ENCODE results near the gene SMU1. TPM values are rescaled to one million over a fixed set of nuclear protein-coding genes. Genes with fewer than 3 reads are reported as not detected.

The SMU1 gene
- total and polyA plus RNA-seq, 2 donors (not counting 1 experiment from before 2014, with no cell fraction given), result 19.1 to 31.0 TPM

DNA sequence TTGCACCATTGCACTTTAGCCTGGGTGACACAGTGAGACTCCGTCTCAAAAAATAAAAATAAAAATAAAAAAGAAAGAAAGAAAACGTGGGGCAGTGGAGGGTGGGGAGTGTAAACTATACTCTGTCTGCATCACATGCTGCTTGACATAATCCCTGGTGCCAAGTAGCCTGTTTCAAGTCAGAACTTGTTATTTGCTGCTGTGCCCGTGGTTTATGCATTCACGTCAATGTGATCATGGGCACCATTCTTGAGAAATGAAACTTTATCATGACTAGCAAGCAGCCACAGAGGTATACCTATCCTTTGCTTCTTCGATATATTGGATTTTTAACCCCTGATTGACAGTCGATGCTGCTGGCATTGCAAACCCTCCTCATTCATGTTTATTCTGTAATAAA lies 4.1 kb upstream of the SMU1 start:
- H3K27me3 ChIP-seq (ENCODE audit: control insufficient read depth, insufficient read depth, low read length), result no peaks in the 10 kb centered on the region
- H3K4me1 ChIP-seq (ENCODE audit: control insufficient read depth, extremely low read depth, insufficient read depth, low read length), result no peaks in the 10 kb centered on the region
- H3K27ac ChIP-seq (ENCODE audit: insufficient read depth, low read length), result no peak overlapping the region
- H3K9me3 ChIP-seq (ENCODE audit: control insufficient read depth, insufficient read depth, low read depth, low read length), result no peaks in the 10 kb centered on the region
- peaks cover 9% of the 10 kb centered on the region for H3K79me2 ChIP-seq (ENCODE audit: control insufficient read depth, insufficient read depth, low read length)
- H2AFZ ChIP-seq (ENCODE audit: low read length), result peak overlapping the region; percentile 46
- no peaks in the 10 kb centered on the region for H4K20me1 ChIP-seq (ENCODE audit: control insufficient read depth, extremely low read depth, insufficient read depth, low read length)
- no peaks in the 10 kb centered on the region for H3K36me3 ChIP-seq (ENCODE audit: control insufficient read depth, insufficient read depth, low read length)
- no peak for TF ChIP-seq EZH2 (IDR thresholded peaks at IDR 0.05; ENCODE audit: low read length, missing control alignments)
- TF ChIP-seq, protein P1, sequence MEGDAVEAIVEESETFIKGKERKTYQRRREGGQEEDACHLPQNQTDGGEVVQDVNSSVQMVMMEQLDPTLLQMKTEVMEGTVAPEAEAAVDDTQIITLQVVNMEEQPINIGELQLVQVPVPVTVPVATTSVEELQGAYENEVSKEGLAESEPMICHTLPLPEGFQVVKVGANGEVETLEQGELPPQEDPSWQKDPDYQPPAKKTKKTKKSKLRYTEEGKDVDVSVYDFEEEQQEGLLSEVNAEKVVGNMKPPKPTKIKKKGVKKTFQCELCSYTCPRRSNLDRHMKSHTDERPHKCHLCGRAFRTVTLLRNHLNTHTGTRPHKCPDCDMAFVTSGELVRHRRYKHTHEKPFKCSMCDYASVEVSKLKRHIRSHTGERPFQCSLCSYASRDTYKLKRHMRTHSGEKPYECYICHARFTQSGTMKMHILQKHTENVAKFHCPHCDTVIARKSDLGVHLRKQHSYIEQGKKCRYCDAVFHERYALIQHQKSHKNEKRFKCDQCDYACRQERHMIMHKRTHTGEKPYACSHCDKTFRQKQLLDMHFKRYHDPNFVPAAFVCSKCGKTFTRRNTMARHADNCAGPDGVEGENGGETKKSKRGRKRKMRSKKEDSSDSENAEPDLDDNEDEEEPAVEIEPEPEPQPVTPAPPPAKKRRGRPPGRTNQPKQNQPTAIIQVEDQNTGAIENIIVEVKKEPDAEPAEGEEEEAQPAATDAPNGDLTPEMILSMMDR (conservative IDR thresholded peaks at IDR 0.05 in 1 of 2, IDR thresholded peaks at IDR 0.05 in 1 of 2; ENCODE audit: low read depth in 1 of 2, low read length in 2 of 2), result no peak
- H3K4me2 ChIP-seq (ENCODE audit: extremely low read depth, insufficient read depth, low read length), result peak overlapping the region; percentile 51
- H3K4me3 ChIP-seq (replicated peaks in 1 of 4; ENCODE audit: control extremely low read depth in 1 of 4, insufficient read depth in 1 of 4, low read depth in 3 of 4, low read length in 4 of 4), result peak overlapping the region in 2 of 4 experiments; percentile 50 to 54
- DNase-seq (ENCODE audit: low read depth in 2 of 2), result no peak
- H3K9ac ChIP-seq (ENCODE audit: insufficient read depth, low read length), result no peak overlapping the region

DNA sequence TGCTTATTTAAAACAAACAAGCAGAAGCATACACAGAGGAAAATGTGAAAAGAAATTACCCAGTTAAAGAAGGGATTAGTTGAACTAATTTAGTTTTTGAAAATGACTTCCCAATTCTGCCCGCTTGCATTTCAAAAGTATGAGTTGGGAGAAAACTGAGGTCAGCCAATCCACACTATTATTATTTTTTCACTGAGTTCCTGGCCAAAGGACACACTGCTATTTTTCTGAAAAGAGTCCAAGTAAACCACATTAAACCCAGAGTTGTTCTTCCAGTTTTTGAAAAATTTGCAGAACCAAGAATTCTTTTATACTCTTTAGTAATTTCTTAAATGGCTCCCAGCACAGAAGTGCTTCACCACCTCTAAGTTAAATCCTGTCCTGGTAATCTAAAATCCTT lies 7.5 kb downstream of the SMU1 start:
- TF ChIP-seq, protein P1 (conservative IDR thresholded peaks at IDR 0.05 in 1 of 2, IDR thresholded peaks at IDR 0.05 in 1 of 2; ENCODE audit: low read depth in 1 of 2, low read length in 2 of 2), result no peak
- TF ChIP-seq EZH2 (IDR thresholded peaks at IDR 0.05; ENCODE audit: low read length, missing control alignments), result no peak
- no peaks in the 10 kb centered on the region for H4K20me1 ChIP-seq (ENCODE audit: control insufficient read depth, extremely low read depth, insufficient read depth, low read length)
- H3K4me3 ChIP-seq (replicated peaks in 1 of 4; ENCODE audit: control extremely low read depth in 1 of 4, insufficient read depth in 1 of 4, low read depth in 3 of 4, low read length in 4 of 4), result no peak overlapping the region
- H3K27ac ChIP-seq (ENCODE audit: insufficient read depth, low read length), result no peak overlapping the region
- H3K9ac ChIP-seq (ENCODE audit: insufficient read depth, low read length), result no peak overlapping the region
- H3K36me3 ChIP-seq (ENCODE audit: control insufficient read depth, insufficient read depth, low read length), result peaks cover 10% of the 10 kb centered on the region
- no peaks in the 10 kb centered on the region for H3K4me1 ChIP-seq (ENCODE audit: control insufficient read depth, extremely low read depth, insufficient read depth, low read length)
- H3K79me2 ChIP-seq (ENCODE audit: control insufficient read depth, insufficient read depth, low read length), result peaks cover 14% of the 10 kb centered on the region
- DNase-seq (ENCODE audit: low read depth in 2 of 2), result peak in 1 of 2 donors; percentile 28
- no peak overlapping the region for H3K4me2 ChIP-seq (ENCODE audit: extremely low read depth, insufficient read depth, low read length)
- no peaks in the 10 kb centered on the region for H3K9me3 ChIP-seq (ENCODE audit: control insufficient read depth, insufficient read depth, low read depth, low read length)
- H3K27me3 ChIP-seq (ENCODE audit: control insufficient read depth, insufficient read depth, low read length), result no peaks in the 10 kb centered on the region
- H2AFZ ChIP-seq (ENCODE audit: low read length), result no peak overlapping the region

DNA sequence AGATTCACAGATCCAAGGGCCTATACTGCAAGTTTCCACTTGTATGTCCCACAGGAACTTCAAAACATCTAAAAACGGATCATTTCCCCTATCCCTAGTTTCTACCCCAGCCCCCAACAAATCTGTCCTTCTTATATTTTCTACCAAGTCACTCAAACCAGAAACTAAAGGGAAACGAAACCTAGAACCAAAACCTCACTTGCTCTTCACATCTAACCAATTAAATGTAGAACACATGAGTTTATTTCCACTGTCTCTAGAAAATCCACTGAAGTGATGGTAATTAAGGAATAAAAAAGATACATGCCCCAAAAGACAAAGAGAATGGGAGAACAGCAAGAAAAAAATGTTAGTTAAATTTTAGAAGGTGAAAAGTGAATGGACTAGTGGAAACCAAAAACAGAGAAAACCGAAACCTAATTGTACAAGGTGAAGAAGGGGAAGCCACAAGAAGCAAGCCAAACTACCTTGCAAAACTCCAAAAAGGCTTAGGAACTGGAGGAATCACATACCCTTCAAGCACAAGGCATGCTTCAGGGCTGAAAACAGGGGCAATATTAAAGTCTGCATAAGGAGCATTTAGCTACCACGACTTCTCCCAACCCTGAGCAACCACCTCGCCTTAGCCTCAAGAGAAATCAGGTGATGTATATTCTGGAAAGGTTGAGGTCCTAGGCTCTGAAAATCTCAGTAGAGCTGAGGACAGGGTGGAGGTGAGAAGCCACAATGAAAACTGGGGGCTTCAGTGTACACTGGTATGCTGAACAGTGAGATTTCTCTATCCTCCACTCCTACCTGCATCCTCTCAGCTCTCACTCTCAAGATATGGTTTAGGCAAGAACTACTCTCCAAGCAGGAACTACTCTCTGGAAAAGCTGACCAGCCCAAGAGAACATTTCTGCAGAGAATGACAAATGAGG lies 11.1 kb downstream of the SMU1 start:
- no peaks in the 10 kb centered on the region for H4K20me1 ChIP-seq (ENCODE audit: control insufficient read depth, extremely low read depth, insufficient read depth, low read length)
- no peak for DNase-seq (ENCODE audit: low read depth in 2 of 2)
- TF ChIP-seq EZH2 (IDR thresholded peaks at IDR 0.05; ENCODE audit: low read length, missing control alignments), result no peak
- TF ChIP-seq, protein P1 (conservative IDR thresholded peaks at IDR 0.05 in 1 of 2, IDR thresholded peaks at IDR 0.05 in 1 of 2; ENCODE audit: low read depth in 1 of 2, low read length in 2 of 2), result no peak
- H3K4me2 ChIP-seq (ENCODE audit: extremely low read depth, insufficient read depth, low read length), result no peak overlapping the region
- H3K9ac ChIP-seq (ENCODE audit: insufficient read depth, low read length), result no peak overlapping the region
- H3K79me2 ChIP-seq (ENCODE audit: control insufficient read depth, insufficient read depth, low read length), result peaks cover under 1% of the 10 kb centered on the region
- H3K27me3 ChIP-seq (ENCODE audit: control insufficient read depth, insufficient read depth, low read length), result no peaks in the 10 kb centered on the region
- no peak overlapping the region for H2AFZ ChIP-seq (ENCODE audit: low read length)
- no peaks in the 10 kb centered on the region for H3K9me3 ChIP-seq (ENCODE audit: control insufficient read depth, insufficient read depth, low read depth, low read length)
- no peaks in the 10 kb centered on the region for H3K4me1 ChIP-seq (ENCODE audit: control insufficient read depth, extremely low read depth, insufficient read depth, low read length)
- H3K36me3 ChIP-seq (ENCODE audit: control insufficient read depth, insufficient read depth, low read length), result peaks cover 8% of the 10 kb centered on the region
- H3K27ac ChIP-seq (ENCODE audit: insufficient read depth, low read length), result no peak overlapping the region
- no peak overlapping the region for H3K4me3 ChIP-seq (replicated peaks in 1 of 4; ENCODE audit: control extremely low read depth in 1 of 4, insufficient read depth in 1 of 4, low read depth in 3 of 4, low read length in 4 of 4)
